Transverse colon (tissue), 4 donors: ENCODE measurements around the gene CPNE4. TPM values are rescaled to one million over a fixed set of nuclear protein-coding genes. Genes with fewer than 3 reads are reported as not detected.

Source experiments
- DNase-seq: peaks from one replicate; pipeline ENCODE4 v3.0.0-alpha.2; 2019
- H3K27ac ChIP-seq, 4 donors: fragments of 200-600 bp; sonication (generic); 2 replicates each; pipeline ENCODE4 v1.5.1; 2016 to 2018; ENCODE audit warnings: inconsistent platforms in 4 of 4
- H3K27me3 ChIP-seq: fragments of 200-600 bp; sonication (generic); 2 replicates; pipeline ENCODE4 v1.5.1; 2017; ENCODE audit warnings: inconsistent platforms
- H3K36me3 ChIP-seq, 4 donors: fragments of 200-600 bp; sonication (generic); 2 replicates each; pipeline ENCODE4 v1.5.1; 2017 to 2019; ENCODE audit warnings: inconsistent platforms in 4 of 4
- H3K4me1 ChIP-seq, 4 donors: fragments of 200-600 bp; sonication (generic); 2 replicates each; pipeline ENCODE4 v1.5.1; 2017 to 2020; ENCODE audit warnings: inconsistent platforms in 4 of 4
- H3K4me3 ChIP-seq, 4 donors: fragments of 200-600 bp; sonication (generic); 1 replicate in 1 of 4; 2 replicates in 3 of 4; pipeline versions ENCODE4 v1.5.1 to v1.6.1; 2017 to 2019; ENCODE audit warnings: inconsistent platforms in 4 of 4
- H3K9me3 ChIP-seq, 2 donors: fragments of 200-600 bp; sonication (generic); 2 replicates each; pipeline ENCODE4 v1.5.1; 2017 to 2019; ENCODE audit warnings: inconsistent platforms in 2 of 2
- EP300 ChIP-seq: sonication (generic); formaldehyde crosslinking; IDR thresholded peaks from one replicate; pipeline ENCODE4 v1.6.1; 2017; ENCODE audit warnings: antibody characterized with exemption, low read depth
- POLR2A ChIP-seq: fragments of 450-650 bp; IDR thresholded peaks from one replicate; pipeline ENCODE4 v1.6.1; 2016; ENCODE audit warnings: antibody characterized with exemption, mild to moderate bottlenecking, moderate library complexity
- POLR2AphosphoS5 ChIP-seq, 3 donors: sonication (generic); formaldehyde crosslinking; IDR thresholded peaks; one replicate each; pipeline ENCODE4 v1.6.1; 2016; ENCODE audit warnings: antibody characterized with exemption in 3 of 3
- WGBS, 2 donors: methylation state at CpG; one replicate each; pipeline ENCODE4 v1.1.5; 2018; ENCODE audit warnings: low coverage in 1 of 2; 5-methylcytosine and 5-hydroxymethylcytosine counted together
- in situ Hi-C, 4 donors: fragments of 200-750 bp; cut with MboI; loops; one replicate each; pipeline versions ENCODE4 v1.15.0 to v1.15.1; 2017; ENCODE audit warnings: low sequenced_read_pairs in 3 of 4, low pct_ligation_motif_present in 1 of 4, low pct_unique_long_range_greater_than_20kb in 1 of 4
- intact Hi-C: fragments of 100-400 bp; cut with DNase I; formaldehyde crosslinking; loops from one replicate; pipeline ENCODE4 v1.15.1; 2023; ENCODE audit warnings: low total_unique reads
- total RNA-seq, 4 donors: library from RNA; depleted of rRNA; stranded (reverse); fragments of >200 nt; gene quantifications; one replicate each; pipeline ENCODE4 v1.1.0, GENCODE V29; 2016
- TF ChIP-seq, protein P1 (sequence below), 5 experiments: fragments of 200-600 bp in 3 of 5; fragments of 450-650 bp in 2 of 5; sonication (generic) in 3 of 5; IDR thresholded peaks; 1 replicate in 2 of 5; 2 replicates in 3 of 5; pipeline ENCODE4 v1.5.1; 2016 to 2017; ENCODE audit warnings: antibody characterized with exemption in 5 of 5, inconsistent platforms in 3 of 5, mild to moderate bottlenecking in 2 of 5, moderate library complexity in 1 of 5

Gene CPNE4
- total RNA-seq, 4 donors from 2014 or later = 0.16 to 1.5 TPM; not detected in 2

DNA sequence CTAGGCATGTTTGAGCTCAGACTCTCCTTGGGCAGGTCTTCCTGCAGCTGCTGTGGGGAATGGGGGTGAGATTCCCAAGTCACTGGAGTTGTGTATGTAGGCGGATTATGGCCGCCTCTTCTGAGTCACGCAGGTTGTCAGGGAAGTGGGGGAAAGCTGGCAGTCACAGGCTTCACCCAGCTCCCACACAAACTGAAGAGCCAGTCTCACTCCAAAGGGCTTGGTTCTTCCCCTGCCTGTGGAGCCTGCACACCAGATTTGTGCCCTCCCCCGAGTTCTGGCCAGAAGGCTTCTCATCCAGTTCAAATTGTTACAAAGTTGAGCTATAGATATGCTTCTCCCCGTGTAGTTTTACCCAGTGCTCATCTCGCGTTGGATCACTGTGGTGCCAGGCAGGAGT lies 53.5 kb downstream of the CPNE4 start:
- H3K4me1 ChIP-seq = no peaks in the 10 kb centered on the region
- TF ChIP-seq, protein P1, sequence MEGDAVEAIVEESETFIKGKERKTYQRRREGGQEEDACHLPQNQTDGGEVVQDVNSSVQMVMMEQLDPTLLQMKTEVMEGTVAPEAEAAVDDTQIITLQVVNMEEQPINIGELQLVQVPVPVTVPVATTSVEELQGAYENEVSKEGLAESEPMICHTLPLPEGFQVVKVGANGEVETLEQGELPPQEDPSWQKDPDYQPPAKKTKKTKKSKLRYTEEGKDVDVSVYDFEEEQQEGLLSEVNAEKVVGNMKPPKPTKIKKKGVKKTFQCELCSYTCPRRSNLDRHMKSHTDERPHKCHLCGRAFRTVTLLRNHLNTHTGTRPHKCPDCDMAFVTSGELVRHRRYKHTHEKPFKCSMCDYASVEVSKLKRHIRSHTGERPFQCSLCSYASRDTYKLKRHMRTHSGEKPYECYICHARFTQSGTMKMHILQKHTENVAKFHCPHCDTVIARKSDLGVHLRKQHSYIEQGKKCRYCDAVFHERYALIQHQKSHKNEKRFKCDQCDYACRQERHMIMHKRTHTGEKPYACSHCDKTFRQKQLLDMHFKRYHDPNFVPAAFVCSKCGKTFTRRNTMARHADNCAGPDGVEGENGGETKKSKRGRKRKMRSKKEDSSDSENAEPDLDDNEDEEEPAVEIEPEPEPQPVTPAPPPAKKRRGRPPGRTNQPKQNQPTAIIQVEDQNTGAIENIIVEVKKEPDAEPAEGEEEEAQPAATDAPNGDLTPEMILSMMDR (IDR thresholded peaks at IDR 0.05) = no peak
- no peak for TF ChIP-seq EP300
- no peak for TF ChIP-seq POLR2AphosphoS5 (IDR thresholded peaks at IDR 0.05)
- TF ChIP-seq POLR2A = no peak
- no peaks in the 10 kb centered on the region for H3K9me3 ChIP-seq
- no peak overlapping the region for H3K4me3 ChIP-seq
- in situ Hi-C loops = no loop called here
- DNase-seq = no peak
- no peaks in the 10 kb centered on the region for H3K27me3 ChIP-seq
- no peaks in the 10 kb centered on the region for H3K36me3 ChIP-seq
- no peak overlapping the region for H3K27ac ChIP-seq
- intact Hi-C loops = loop anchor here (1.0 kb wide), 1 partner anchor 9 kb away; no protein-coding TSS in a partner anchor
- WGBS, 2 donors = 71% methylated on average over 7 of the region's 7 CpGs; no CpG with 5 or more reads in 1 of the 2 donors

- no peaks in the 10 kb centered on the region for H3K4me1 ChIP-seq
- H3K9me3 ChIP-seq = no peaks in the 10 kb centered on the region
- in situ Hi-C loops (no loop called here), intact Hi-C loops (no loop called here)
- H3K27me3 ChIP-seq = no peaks in the 10 kb centered on the region
- TF ChIP-seq, protein P1 (IDR thresholded peaks at IDR 0.05) = no peak
- TF ChIP-seq EP300 = no peak
- TF ChIP-seq POLR2AphosphoS5 (IDR thresholded peaks at IDR 0.05) = no peak
- TF ChIP-seq POLR2A = no peak
- no peaks in the 10 kb centered on the region for H3K36me3 ChIP-seq
- WGBS, 2 donors = 19 to 44% methylated on average over 2 of the region's 2 CpGs
- H3K27ac ChIP-seq = no peak overlapping the region
- no peak overlapping the region for H3K4me3 ChIP-seq
- DNase-seq = no peak
Observed at GRCh38 chr3:131976448-131976847, 58.4 kb downstream of the CPNE4 start.

DNA sequence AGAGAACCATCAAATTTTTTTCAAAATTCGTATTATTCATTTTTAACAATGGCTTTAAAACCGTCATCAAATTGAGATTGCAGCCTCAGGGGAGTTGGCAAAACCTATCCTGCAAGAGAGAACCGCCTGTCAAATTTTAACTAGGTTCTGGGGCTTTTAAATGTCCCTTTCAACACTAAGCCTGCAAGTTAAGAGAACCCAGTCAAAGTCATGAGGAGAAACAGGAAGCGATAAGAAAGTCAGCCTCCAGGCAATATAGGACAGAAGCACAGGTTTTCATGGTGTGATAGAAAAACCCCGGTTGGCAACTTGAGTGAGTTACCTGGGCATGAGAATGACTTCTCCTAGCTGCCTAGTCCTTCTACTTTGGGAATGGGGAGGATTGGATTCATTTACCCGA lies 59.8 kb downstream of the CPNE4 start:
- no peaks in the 10 kb centered on the region for H3K36me3 ChIP-seq
- intact Hi-C loops = no loop called here
- 51 to 80% methylated on average over 4 to 6 of the region's 6 CpGs for WGBS, 2 donors
- no peak overlapping the region for H3K4me3 ChIP-seq
- DNase-seq = no peak
- H3K27ac ChIP-seq = no peak overlapping the region
- H3K9me3 ChIP-seq = no peaks in the 10 kb centered on the region
- in situ Hi-C loops = no loop called here
- no peaks in the 10 kb centered on the region for H3K27me3 ChIP-seq
- H3K4me1 ChIP-seq = no peaks in the 10 kb centered on the region
- no peak for TF ChIP-seq EP300
- TF ChIP-seq, protein P1 (IDR thresholded peaks at IDR 0.05) = no peak
- no peak for TF ChIP-seq POLR2A
- TF ChIP-seq POLR2AphosphoS5 (IDR thresholded peaks at IDR 0.05) = no peak

DNA sequence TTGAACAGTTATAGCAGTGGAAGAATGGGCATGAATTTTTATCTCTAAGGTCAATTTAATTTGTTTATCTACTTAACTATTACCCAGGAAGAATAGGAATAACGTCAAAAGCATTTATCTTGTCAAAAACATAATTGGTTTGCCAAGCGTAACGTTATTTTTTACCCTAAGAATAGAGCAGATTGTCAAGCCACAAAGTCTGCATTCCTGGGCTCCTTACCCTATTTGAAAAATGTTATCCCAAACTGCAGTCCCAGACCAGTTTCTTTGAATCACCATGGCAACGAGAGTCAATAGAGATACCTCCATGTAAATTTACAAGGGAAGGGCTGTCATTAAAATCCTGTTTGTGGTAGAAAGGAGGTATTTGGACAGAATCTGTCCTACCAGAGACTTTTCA lies 61.1 kb downstream of the CPNE4 start:
- intact Hi-C loops = no loop called here
- Histone ChIP-seq H3K4me3 (no peak overlapping the region), H3K27me3 (no peaks in the 10 kb centered on the region), H3K4me1 (no peaks in the 10 kb centered on the region), H3K27ac (no peak overlapping the region), H3K36me3 (no peaks in the 10 kb centered on the region), H3K9me3 (no peaks in the 10 kb centered on the region)
- WGBS, 2 donors = 39 to 49% methylated on average over 4 of the region's 4 CpGs
- no peak for DNase-seq
- in situ Hi-C loops = no loop called here
- TF ChIP-seq POLR2AphosphoS5 (IDR thresholded peaks at IDR 0.05) (no peak), EP300 (no peak), POLR2A (no peak)
- TF ChIP-seq, protein P1 (IDR thresholded peaks at IDR 0.05) = no peak
